Fibroblast of lung (primary cell): ENCODE measurements around the gene NT5C1B. TPM values are rescaled to one million over a fixed set of nuclear protein-coding genes. Genes with fewer than 3 reads are reported as not detected.

Experiments used
- DNase-seq, 2 donors: peaks; one replicate each; pipeline versions ENCODE4 v3.0.0 to v3.0.0-alpha.2; 2010; ENCODE audit warnings: low read depth in 2 of 2
- H2AFZ ChIP-seq: 2 replicates; pipeline ENCODE4 v1.5.1; 2012; ENCODE audit warnings: low read length, control low read depth, inconsistent platforms
- H3K27ac ChIP-seq: 2 replicates; pipeline ENCODE4 v1.5.1; 2011; ENCODE audit warnings: low read length, control low read depth; ENCODE audit not compliant: insufficient read depth
- H3K27me3 ChIP-seq: 2 replicates; pipeline ENCODE4 v1.5.1; 2011; ENCODE audit warnings: mild to moderate bottlenecking, low read length; ENCODE audit not compliant: control insufficient read depth, insufficient read depth
- H3K36me3 ChIP-seq: 2 replicates; pipeline ENCODE4 v1.5.1; 2011; ENCODE audit warnings: low read length; ENCODE audit not compliant: control insufficient read depth, insufficient read depth
- H3K4me1 ChIP-seq: 2 replicates; pipeline ENCODE4 v1.5.1; 2011; ENCODE audit warnings: low read length; ENCODE audit not compliant: control insufficient read depth, insufficient read depth; ENCODE audit errors: extremely low read depth
- H3K4me2 ChIP-seq: 2 replicates; pipeline ENCODE4 v1.5.1; 2011; ENCODE audit warnings: low read length, control low read depth; ENCODE audit not compliant: insufficient read depth; ENCODE audit errors: extremely low read depth
- H3K4me3 ChIP-seq, 4 experiments: fragments of 200-600 bp in 1 of 4; sonication (generic) in 1 of 4; replicated peaks in 1 of 4; 2 replicates each; pipeline ENCODE4 v1.5.1; 2011 to 2016; ENCODE audit warnings: low read length in 4 of 4, low read depth in 3 of 4, mild to moderate bottlenecking in 3 of 4, control low read depth in 2 of 4, inconsistent platforms in 1 of 4, mixed read lengths in 1 of 4; ENCODE audit not compliant: insufficient read depth in 1 of 4; ENCODE audit errors: control extremely low read depth in 1 of 4
- H3K79me2 ChIP-seq: 2 replicates; pipeline ENCODE4 v1.5.1; 2012; ENCODE audit warnings: mild to moderate bottlenecking, low read length, inconsistent platforms; ENCODE audit not compliant: control insufficient read depth, insufficient read depth
- H3K9ac ChIP-seq: 2 replicates; pipeline ENCODE4 v1.5.1; 2011; ENCODE audit warnings: mild to moderate bottlenecking, low read length, control low read depth; ENCODE audit not compliant: insufficient read depth
- H3K9me3 ChIP-seq: 2 replicates; pipeline ENCODE4 v1.5.1; 2012; ENCODE audit warnings: low read depth, low read length; ENCODE audit not compliant: control insufficient read depth, insufficient read depth
- H4K20me1 ChIP-seq: 2 replicates; pipeline ENCODE4 v1.5.1; 2011; ENCODE audit warnings: low read length; ENCODE audit not compliant: control insufficient read depth, insufficient read depth; ENCODE audit errors: extremely low read depth
- CTCF ChIP-seq, 2 donors: IDR thresholded peaks in 1 of 2; conservative IDR thresholded peaks in 1 of 2; 1 replicate in 1 of 2; 2 replicates in 1 of 2; pipeline ENCODE4 v1.5.1; 2011 to 2012; ENCODE audit warnings: low read length in 2 of 2, control low read depth in 1 of 2, inconsistent platforms in 1 of 2, low read depth in 1 of 2, mild to moderate bottlenecking in 1 of 2
- EZH2 ChIP-seq: IDR thresholded peaks from 2 replicates; pipeline ENCODE4 v1.5.1; 2012; ENCODE audit warnings: low read length, control low read depth, mild to moderate bottlenecking; ENCODE audit errors: missing control alignments
- polyA plus RNA-seq, 2 donors: library from polyadenylated mRNA; depleted of rRNA in 1 of 2; stranded (reverse) in 1 of 2; unstranded in 1 of 2; fragments of >200 nt; gene quantifications; 2 replicates each; pipeline ENCODE4 v1.2.1, GENCODE V29; 2011 to 2012; ENCODE audit warnings: missing spikeins in 1 of 2
- total RNA-seq: library from RNA; depleted of rRNA; stranded (reverse); fragments of >200 nt; gene quantifications from 2 replicates; pipeline ENCODE4 v1.2.1, GENCODE V29; 2014

The NT5C1B gene
- total and polyA plus RNA-seq, 2 donors (not counting 1 experiment from before 2014, with no cell fraction given) = not detected

- no peaks in the 10 kb centered on the region for H3K27me3 ChIP-seq
- no peak for TF ChIP-seq CTCF (conservative IDR thresholded peaks at IDR 0.05 in 1 of 2, IDR thresholded peaks at IDR 0.05 in 1 of 2; ENCODE audit: low read depth in 1 of 2, low read length in 2 of 2)
- no peak for TF ChIP-seq EZH2
- no peaks in the 10 kb centered on the region for H3K9me3 ChIP-seq
- no peaks in the 10 kb centered on the region for H3K79me2 ChIP-seq
- H4K20me1 ChIP-seq = no peaks in the 10 kb centered on the region
- no peak overlapping the region for H3K4me3 ChIP-seq
- no peak overlapping the region for H3K4me2 ChIP-seq
- DNase-seq = no peak
- no peak overlapping the region for H2AFZ ChIP-seq
- no peak overlapping the region for H3K27ac ChIP-seq
- H3K36me3 ChIP-seq = no peaks in the 10 kb centered on the region
- no peaks in the 10 kb centered on the region for H3K4me1 ChIP-seq
- H3K9ac ChIP-seq = no peak overlapping the region
These were observed 62.9 kb downstream of the NT5C1B start for GRCh38 chr2:18526429-18526828.

- Histone ChIP-seq H3K4me3 (no peak overlapping the region), H3K27ac (no peak overlapping the region), H3K27me3 (no peaks in the 10 kb centered on the region), H3K9me3 (no peaks in the 10 kb centered on the region), H3K4me2 (no peak overlapping the region), H4K20me1 (no peaks in the 10 kb centered on the region), H3K36me3 (no peaks in the 10 kb centered on the region), H3K9ac (no peak overlapping the region), H3K4me1 (no peaks in the 10 kb centered on the region), H2AFZ (no peak overlapping the region), H3K79me2 (no peaks in the 10 kb centered on the region)
- no peak for DNase-seq
- TF ChIP-seq CTCF (conservative IDR thresholded peaks at IDR 0.05 in 1 of 2, IDR thresholded peaks at IDR 0.05 in 1 of 2; ENCODE audit: low read depth in 1 of 2, low read length in 2 of 2) = no peak
- no peak for TF ChIP-seq EZH2
These were observed 63.5 kb downstream of the NT5C1B start for GRCh38 chr2:18525852-18526251.

GRCh38 chr2:18525236-18525635 is 64.1 kb downstream of the NT5C1B start:
- Histone ChIP-seq H3K9me3 (no peaks in the 10 kb centered on the region), H2AFZ (no peak overlapping the region), H3K27ac (no peak overlapping the region), H3K4me2 (no peak overlapping the region), H3K9ac (no peak overlapping the region), H4K20me1 (no peaks in the 10 kb centered on the region), H3K36me3 (no peaks in the 10 kb centered on the region), H3K4me1 (peaks cover 2% of the 10 kb centered on the region), H3K27me3 (no peaks in the 10 kb centered on the region), H3K79me2 (no peaks in the 10 kb centered on the region), H3K4me3 (no peak overlapping the region)
- no peak for DNase-seq
- no peak for TF ChIP-seq EZH2
- TF ChIP-seq CTCF (conservative IDR thresholded peaks at IDR 0.05 in 1 of 2, IDR thresholded peaks at IDR 0.05 in 1 of 2; ENCODE audit: low read depth in 1 of 2, low read length in 2 of 2) = no peak
